Embryonic facial prominence (tissue), 1 donor: Measurements from ENCODE around the gene ANOS1.
"Not testable (repeated sequence)": the region's sequence is repeated elsewhere in the genome, so short reads cannot be mapped to it uniquely, and the experiment has no call there.

Experiments
- DNase-seq: peaks from one replicate; pipeline ENCODE4 v3.0.0-alpha.2; 2016; ENCODE audit errors: extremely low spot score

ANOS1 gene, protein sequence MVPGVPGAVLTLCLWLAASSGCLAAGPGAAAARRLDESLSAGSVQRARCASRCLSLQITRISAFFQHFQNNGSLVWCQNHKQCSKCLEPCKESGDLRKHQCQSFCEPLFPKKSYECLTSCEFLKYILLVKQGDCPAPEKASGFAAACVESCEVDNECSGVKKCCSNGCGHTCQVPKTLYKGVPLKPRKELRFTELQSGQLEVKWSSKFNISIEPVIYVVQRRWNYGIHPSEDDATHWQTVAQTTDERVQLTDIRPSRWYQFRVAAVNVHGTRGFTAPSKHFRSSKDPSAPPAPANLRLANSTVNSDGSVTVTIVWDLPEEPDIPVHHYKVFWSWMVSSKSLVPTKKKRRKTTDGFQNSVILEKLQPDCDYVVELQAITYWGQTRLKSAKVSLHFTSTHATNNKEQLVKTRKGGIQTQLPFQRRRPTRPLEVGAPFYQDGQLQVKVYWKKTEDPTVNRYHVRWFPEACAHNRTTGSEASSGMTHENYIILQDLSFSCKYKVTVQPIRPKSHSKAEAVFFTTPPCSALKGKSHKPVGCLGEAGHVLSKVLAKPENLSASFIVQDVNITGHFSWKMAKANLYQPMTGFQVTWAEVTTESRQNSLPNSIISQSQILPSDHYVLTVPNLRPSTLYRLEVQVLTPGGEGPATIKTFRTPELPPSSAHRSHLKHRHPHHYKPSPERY

DNA sequence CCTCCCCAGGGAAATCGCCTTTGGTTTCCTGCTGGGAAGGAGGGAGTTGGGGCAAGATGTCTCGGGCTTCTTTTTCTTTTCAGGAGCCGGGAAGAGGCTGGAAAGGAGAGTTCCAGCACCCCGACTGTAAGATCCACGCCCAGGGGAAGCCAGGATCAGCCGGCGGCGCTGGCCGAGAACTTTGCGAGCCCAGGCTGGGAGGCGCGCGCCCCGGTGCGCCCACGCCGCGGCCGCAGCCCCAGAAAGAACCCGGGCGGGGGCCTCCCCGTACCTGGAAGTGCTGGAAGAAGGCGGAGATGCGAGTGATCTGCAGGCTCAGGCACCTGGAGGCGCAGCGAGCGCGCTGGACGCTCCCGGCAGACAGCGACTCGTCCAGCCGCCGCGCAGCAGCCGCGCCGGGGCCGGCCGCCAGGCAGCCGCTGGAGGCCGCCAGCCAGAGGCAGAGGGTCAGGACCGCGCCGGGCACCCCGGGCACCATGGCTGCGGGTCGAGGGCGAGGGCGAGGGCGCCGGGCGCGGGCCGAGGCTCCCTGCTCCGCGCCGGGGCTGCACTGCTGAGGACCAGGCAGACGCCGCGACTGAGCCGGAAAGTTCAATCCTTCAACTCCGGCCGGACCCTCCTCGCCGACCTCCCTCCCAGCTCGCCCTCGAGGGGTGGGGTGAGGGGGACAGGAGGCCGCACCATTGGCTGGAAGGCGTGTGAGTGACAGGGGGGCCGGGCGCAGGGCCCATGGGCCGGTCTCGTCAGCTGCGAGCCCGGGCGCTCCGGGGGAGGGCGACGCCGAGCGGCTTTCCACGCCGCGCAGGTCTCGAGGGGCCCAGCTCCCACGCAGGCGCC is at the start of gene ANOS1:
ANOS1 (minus strand) TSS at position 579 of the 837 bp plus-strand sequence; CDS start at position 478, 101 bp downstream.
- DNase-seq = no peak

DNA sequence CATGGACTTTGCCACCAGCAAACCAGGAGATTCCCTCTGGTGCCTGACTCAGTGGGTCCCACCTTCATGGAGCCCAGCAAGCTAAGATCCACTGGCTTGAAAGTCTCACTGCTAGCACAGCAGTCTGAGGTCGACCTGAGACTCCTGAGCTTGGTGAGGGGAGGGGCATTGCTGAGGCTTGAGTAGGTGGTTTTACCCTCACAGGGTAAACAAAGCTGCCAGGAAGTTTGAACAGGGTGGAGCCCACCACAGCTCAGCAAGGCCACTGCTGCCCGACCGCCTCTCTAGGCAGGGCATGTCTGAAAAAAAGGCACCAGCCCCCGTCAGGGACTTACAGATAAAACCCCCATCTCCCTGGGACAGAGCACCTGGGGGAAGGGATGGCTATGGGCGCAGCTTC is 41.2 kb upstream of the ANOS1 start:
- DNase-seq = no peak

DNA sequence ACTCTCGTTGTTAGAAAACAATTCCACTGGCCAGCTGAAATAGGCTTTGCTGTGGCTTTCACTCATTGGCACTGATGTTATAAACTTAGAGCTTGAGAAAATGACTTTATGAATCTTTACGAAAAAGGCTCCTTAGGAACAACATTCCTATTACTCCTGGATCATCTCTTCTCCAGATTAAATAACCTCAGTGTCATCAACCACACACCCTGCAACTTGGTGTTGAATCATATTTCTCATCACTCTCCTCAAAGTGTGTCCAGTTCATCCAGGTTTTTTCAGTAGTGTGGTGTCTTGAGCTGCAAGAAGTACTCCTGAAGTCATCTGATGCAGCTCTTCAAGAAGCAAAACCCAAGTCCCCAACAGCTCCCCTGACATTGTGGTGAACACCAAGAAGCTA is 28.1 kb upstream of the ANOS1 start:
- no peak for DNase-seq

DNA sequence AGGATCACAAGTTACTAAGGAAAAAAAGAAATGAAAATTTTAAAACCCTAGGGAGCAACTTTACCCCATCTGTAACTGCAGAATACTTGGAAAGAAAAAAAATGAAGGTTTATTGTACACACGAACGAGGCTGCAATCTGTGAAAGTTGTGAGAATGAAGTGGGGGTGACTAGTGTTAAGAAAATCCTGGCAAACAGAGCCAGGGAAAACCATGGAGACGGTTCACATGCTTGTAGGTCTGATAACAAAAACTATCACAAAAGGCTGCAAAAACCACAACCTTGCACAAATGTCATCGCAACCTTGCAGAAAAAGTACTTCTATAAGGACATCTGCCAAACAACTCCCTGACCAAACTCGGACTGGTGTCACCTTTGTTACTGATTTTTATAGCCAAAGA is 26.8 kb upstream of the ANOS1 start:
- not testable (repeated sequence) for DNase-seq

DNA sequence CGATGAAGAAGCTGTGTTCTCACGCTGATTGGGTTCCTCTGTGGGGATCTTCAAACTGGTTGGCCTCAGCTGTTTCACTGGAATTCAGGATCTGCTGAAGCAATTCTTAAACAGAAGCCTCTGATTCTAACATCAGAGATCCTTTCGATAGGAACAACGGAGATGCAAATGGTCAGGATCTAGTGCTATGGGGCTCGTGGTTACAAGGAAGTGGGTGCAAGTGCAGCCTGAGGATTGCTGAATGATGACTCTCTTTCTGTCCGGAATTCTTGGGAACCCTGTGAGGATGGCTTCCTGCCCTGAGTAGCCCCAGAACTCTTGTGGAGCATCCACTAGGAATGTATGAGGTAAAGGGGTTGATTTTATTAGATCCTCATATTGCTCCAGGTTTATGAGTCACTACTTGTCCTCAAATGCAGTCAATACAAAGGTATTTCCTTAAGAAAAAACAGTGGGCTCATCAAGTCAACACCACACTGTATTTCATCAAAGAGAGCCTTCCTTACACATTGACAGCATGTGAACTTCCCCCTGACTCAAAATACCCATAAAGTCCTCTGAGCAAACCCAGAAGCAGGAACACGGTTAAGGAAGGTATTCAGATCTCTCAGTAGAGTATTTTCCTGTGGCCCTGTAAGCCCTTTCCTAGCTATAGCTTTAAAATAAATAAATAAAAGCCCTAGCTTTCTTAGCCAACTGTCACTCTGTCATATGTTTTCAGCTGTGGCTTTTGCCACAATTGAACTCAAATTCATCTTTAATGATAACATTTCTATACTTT is 25.9 kb upstream of the ANOS1 start:
- not testable (repeated sequence) for DNase-seq

DNA sequence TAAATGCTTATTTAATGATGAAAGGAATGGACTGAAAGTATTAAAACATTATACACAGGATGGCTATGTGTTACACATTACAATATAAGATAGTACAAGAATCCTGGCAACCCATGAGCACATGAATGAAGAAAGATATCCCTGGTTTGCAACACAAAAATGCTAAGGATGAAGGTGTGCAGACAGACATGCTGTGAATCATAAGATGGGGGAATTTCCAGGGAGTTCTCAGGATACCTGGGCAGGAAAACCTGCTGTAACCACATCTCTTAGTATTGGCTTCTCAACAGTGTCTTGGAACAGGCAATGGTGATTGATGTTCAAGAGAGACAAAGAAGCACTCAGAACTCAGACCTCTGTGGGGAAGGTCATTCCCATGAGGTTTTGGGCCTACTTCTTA is 23.9 kb upstream of the ANOS1 start:
- no peak for DNase-seq

DNA sequence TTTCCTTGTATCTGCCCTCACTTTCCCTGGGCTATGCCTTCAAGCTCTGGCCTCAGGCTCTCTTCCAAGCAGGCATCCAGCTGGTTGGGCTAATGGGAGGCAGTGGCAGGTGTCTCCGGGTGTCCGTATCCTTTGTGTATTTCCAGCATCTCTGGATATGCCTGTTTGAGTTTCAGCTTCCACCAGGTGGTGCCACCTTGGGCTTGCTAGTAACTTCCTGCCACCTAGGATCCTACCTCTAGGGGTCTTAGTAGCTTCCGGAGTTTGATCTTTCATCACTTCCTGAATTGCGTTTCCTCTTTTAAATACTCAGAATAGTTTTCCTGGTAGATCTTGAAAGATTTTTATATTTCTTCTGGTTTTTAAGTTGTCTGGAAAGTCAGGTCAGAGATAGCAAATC is 23.2 kb upstream of the ANOS1 start:
- no peak for DNase-seq

DNA sequence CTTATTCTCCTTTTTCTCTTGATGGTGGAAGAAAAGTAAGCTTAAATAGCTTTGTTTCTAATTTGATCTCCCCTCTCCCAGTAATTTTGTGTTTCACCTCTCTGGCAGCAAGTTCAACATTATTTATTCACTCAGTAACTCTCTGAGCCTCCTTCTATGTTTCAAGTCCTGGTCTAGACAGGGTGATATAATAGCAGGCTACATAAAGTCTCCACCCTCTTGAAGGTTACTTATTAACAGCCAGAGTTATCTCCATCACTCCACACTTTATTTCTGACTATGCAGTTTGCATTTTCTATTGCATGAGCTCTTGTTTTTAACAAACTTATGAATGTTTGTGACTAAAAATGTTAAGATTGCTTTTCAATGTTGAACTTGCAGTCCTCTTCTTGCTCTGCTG is 17.8 kb upstream of the ANOS1 start:
- DNase-seq = no peak

DNA sequence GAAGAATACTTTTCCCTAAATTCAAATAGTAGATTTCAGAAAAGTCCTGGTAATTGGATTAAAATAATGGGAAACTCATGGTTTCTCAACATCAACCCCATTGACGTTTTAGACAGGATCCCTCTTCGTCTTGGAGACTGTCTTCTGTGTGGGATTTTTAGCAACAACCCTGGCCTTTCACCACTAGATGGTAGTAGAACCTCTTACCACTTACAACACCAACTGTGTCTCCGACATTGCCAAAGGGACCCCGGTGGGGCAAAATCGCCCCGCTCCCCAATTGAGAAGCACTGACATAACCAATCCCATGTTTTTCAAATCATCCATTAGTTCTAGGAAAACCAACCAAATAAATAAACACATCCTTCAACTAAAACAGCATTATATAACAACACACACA is 16.9 kb upstream of the ANOS1 start:
- no peak for DNase-seq

DNA sequence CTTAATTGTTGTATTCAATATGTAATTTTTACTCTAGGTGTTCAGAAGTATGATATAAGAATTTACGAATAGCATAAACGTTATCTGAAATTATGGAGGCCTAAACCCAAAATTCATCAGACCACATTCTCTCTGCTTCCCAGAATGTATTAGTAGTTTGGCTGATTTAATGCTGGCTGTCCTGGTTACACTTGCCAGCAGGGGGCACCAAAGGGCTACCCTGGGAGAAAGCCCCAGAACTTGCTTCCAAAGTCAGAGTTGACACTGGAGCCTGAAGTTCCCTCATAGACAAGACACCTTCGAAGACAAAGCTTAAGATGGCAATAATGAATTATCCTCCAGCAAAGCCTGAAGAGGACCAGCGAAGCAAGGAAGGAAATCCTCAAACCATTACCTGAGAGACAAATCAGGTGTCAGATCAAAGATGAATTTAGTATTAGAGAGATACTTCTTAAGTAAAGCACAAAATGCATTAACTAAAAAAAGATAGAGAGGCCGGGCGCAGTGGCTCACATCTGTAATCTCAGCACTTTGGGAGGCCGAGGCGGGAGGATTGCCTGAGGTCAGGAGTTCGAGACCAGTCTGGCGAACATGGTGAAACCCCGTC is 11.3 kb upstream of the ANOS1 start:
- DNase-seq = no peak

DNA sequence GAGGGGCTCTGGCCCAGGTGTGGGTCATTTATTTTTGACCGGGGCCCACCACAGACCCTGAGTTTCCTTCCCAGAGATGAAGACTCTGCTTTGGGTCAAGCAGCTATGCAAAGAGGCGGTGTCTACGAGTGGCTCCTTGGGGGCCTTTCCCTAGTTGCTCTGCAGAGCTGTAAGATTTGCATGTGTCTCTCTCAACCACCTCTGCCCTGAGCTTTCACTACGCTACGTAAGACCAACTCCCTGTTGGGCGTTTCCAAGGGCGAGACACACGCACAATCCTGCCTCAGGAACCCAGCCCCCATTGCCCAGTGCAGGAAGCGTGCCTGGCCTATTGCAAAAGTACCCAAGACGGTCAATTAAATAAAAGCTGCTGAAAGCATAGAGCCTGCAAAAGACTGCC is 10.0 kb upstream of the ANOS1 start:
- DNase-seq = no peak

DNA sequence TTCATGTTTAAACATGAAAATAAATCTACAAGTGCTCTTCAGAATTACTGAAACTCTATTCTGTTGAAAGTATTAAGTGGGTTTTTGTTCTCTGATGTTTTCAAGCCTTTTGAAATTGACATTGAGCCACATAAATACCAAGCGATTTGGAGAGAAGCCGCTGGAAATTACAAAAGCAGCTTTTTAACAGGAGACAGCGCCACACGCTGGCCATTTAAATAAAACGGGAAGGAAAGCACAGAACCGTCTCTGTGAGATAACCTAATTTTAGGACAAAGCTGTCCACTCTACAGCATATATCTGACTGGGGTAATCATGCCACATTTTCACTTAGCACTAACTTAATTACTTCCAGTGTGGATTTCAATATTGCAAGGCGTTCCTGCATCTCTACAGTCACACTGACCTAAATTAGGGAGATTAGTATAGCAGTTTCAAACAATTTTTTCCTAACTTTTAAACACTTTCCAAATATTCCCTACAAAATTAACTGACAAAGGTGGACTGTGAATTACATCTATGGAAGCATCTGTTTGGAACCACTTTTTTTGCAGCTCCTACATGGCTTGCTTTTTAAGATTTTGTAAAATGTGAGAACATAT is 6.8 kb upstream of the ANOS1 start:
- DNase-seq = no peak

DNA sequence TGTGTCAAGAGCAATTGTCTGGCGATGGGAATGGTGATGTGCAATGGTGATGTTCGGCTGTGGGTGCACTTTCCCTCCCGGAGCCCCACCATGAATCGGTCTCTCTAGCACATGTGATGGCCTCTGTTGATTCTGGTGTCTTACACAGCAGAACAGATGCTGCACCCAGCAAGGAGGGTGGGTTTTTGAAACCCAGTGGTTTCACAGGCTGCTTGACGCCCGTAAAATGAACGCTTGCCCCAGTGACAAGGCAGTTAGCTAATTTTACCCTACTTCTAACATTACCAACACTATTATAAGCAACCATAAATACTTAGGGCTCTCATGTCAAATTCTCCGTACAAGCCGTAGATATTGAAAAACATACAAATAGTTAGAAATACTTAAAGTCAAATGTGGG is 5.9 kb upstream of the ANOS1 start:
- no peak for DNase-seq

DNA sequence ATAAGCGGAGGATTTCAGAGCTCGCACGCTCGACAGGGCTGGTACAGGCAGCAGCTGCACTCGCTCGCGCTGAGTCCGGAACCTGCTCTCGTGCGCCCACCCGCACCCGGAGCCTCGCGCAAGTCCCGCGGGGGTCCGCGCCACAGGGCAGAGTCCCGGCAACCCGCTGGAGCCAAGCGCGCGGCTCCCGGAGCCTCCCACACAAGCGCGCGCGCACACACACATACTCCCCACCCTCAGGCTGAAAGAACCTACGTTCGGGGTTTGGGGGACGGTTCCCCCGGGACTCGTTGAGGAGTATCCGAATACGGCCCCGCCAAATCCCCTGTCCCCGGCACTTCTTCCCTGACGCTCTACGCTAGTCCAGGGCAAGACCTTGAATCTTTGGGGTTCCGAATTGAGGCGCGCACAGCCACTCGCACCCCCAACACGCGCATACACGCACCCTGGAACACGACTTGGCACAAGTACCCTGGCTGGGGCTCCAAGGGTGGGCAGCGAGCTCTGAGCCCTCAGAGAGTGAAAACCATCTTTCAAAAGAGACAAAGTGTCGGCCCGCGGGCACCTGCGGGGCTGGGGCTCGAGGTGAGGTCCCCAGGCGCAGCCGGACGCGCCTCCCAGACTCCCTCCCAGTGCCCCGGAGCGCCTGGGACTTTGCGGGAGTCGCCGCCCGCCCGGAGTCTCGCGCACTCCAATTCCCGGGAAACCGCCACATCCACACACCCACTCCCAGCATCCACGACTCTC is 952 bp downstream of the ANOS1 start:
- no peak for DNase-seq

DNA sequence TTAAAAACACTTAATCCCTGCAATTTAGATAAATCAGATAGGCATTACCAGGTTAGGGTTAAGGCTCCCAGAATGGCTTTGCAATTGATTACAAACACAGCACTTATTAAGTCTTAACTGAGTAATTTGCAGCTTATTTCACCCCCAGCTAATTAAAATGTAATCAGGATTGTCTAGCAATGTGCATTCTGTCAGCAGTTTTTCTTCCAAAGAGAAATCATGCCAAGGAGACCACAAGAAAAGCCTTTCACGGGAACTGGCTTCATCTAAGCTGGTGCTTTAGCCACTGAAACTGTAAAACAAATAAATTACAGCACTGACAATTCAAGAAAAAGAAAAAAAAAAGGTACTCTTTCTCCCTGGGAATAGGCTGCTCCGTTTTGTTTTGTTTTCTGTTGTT is 2.1 kb downstream of the ANOS1 start:
- no peak for DNase-seq

DNA sequence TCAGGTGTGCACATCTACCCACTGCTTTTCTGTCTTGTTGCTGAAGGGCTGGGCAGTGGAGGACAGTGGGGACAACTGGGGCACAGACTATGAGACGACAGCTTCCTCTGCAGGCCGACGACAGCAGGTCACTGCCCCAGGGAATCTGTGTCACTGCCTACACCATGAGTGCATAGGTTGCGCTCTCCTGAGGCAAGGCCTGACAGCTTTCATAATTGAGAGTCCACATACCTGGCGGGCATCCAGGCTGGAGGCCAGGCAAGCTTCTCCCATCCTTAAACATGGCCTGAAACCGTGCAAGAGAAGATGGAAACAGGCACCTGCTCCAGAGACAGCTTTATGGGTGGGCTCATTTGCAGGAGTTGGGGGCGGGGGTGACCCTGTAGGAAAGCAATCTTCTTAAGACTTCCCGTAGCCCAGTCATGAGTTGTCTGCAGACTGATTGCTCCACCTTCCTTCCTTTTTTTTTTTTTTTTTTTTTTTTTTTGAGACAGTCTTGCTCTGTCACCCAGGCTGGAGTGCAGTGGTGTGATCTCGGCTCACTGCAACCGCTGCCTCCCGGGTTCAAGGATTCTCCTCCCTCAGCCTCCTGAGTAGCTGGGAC is 2.9 kb downstream of the ANOS1 start:
- DNase-seq = no peak

DNA sequence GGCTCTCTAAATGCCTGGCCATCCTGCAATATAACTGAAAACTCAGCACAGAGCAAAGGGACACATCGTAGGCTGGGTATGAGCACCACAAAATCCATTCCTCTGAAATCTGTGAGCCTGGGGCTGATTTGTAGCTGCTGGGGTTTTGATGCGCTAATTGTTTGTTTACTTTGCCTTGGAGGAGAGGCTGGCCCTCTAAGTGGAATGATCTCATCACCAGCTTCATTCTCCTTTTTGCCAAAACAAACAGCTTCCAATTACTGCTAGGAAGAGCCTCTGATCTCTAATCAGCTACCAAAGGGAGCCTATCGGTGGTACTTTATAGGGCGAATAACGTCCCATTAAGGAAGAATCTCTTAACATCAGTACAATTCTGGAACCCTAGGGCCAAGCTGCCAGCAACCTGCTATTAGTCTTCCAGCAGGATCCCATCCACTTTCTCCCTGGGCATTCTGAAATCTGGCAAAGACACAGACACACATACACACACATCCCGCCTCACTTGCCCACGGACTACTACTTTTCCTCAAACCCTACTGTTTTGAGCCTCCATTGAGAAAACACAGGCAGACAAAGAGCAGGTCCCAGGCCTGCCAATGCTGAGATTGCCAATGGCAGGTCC is 5.8 kb downstream of the ANOS1 start:
- no peak for DNase-seq

DNA sequence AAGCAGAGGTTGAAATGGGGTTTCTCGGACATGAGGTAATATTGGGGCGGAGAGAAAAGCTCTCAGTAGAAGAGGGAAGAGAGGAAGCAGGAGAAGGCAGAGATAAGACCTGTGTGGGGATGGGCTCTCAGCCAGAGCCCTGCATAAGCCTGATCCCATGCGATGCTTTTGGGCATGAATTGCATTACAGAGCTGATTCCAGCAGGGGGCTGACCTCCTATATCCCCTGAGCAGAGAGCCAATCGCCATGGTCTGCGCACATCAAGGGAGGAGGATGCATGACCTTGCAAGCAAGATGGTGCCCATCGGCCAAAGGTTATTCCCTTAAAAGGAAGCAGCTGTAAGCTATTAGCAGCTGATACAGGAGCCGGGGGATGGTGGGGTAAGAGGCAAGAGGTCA is 7.6 kb downstream of the ANOS1 start:
- DNase-seq = no peak

DNA sequence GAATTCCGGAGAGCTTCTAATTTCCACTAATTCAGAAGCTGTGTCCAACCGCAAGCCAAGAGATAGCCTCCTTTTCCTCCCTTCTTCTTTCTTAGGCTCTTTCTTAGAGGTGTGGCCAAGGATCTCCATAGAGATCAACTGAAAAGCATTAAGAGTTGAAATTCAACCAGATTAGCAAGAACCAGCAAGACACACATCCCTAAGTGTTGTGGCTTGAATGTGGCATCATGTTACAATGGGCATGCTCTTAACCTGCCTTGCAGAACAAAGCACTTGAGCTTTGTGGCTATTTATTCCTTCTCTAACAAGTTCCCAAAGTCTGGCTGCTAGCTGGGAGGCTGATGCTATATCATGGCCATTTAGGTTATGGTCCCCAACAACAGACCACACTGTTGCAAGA is 10.4 kb downstream of the ANOS1 start:
- no peak for DNase-seq
